Stimulated activated CD8-positive, alpha-beta memory T cell treated with anti-CD3 and anti-CD28 coated beads, Interleukin-12 subunit alpha, Interleukin-12 subunit beta, amount 100 ng/mL, for 24 hours (primary cell): ENCODE data around the gene RER1.
"Not testable (repeated sequence)": the region's sequence is repeated elsewhere in the genome, so short reads cannot be mapped to it uniquely, and the experiment has no call there.

Source experiments
- DNase-seq: peaks from one replicate; pipeline ENCODE4 v3.0.0-alpha.2; 2020; ENCODE audit errors: extremely low read depth

RER1 gene

GRCh38 chr1:2427976-2428375, 36.3 kb downstream of the RER1 start:
- no peak for DNase-seq

GRCh38 chr1:2428490-2428889, 36.8 kb downstream of the RER1 start:
- no peak for DNase-seq

- no peak for DNase-seq
These were observed 38.3 kb downstream of the RER1 start for GRCh38 chr1:2429780-2430591.

GRCh38 chr1:2430592-2430973, 38.9 kb downstream of the RER1 start:
- DNase-seq = no peak

GRCh38 chr1:2431103-2431502, 39.5 kb downstream of the RER1 start:
- no peak for DNase-seq

GRCh38 chr1:2431518-2431917, 39.9 kb downstream of the RER1 start:
- DNase-seq = no peak

- no peak for DNase-seq
These were observed 40.8 kb downstream of the RER1 start for GRCh38 chr1:2432441-2432844.

- no peak for DNase-seq
These were observed 41.6 kb downstream of the RER1 start for GRCh38 chr1:2433196-2433595.

GRCh38 chr1:2433936-2434655, 42.5 kb downstream of the RER1 start:
- no peak for DNase-seq

GRCh38 chr1:2435091-2435490, 43.5 kb downstream of the RER1 start:
- no peak for DNase-seq

- DNase-seq = no peak
These were observed 44.2 kb downstream of the RER1 start for GRCh38 chr1:2435746-2436355.

- DNase-seq = no peak
These were observed 45.2 kb downstream of the RER1 start for GRCh38 chr1:2436876-2437275.

- DNase-seq = no peak
These were observed 46.0 kb downstream of the RER1 start for GRCh38 chr1:2437617-2438016.

GRCh38 chr1:2438038-2438437, 46.4 kb downstream of the RER1 start:
- no peak for DNase-seq

GRCh38 chr1:2438641-2439040, 47.0 kb downstream of the RER1 start:
- no peak for DNase-seq

- no peak for DNase-seq
These were observed 47.7 kb downstream of the RER1 start for GRCh38 chr1:2439369-2439768.

GRCh38 chr1:2440346-2440745, 48.7 kb downstream of the RER1 start:
- not testable (repeated sequence) for DNase-seq

- no peak for DNase-seq
These were observed 50.1 kb downstream of the RER1 start for GRCh38 chr1:2441746-2442145.

- no peak for DNase-seq
These were observed 51.0 kb downstream of the RER1 start for GRCh38 chr1:2442661-2443060.

GRCh38 chr1:2443277-2444137, 51.9 kb downstream of the RER1 start:
- no peak for DNase-seq

- DNase-seq = no peak
These were observed 52.5 kb downstream of the RER1 start for GRCh38 chr1:2444138-2444591.
